Omental fat pad (tissue), 4 donors: ENCODE results near the gene SPRYD4. TPM values are rescaled to one million over a fixed set of nuclear protein-coding genes. Genes with fewer than 3 reads are reported as not detected.

Experiments used
- ATAC-seq: fragments of 150-250 bp; one replicate; pipeline ENCODE4 v1.9.1; 2016; ENCODE audit warnings: mild to moderate bottlenecking, moderate library complexity; ENCODE audit not compliant: low FRiP score
- DNase-seq: peaks from one replicate; pipeline ENCODE4 v3.0.0-alpha.2; 2019; ENCODE audit warnings: low spot score
- total RNA-seq, 4 donors: library from RNA; depleted of rRNA; stranded (reverse); fragments of >200 nt; gene quantifications; one replicate each; pipeline ENCODE4 v1.1.0, GENCODE V29; 2016
- TF ChIP-seq, protein P1 (sequence below), 3 donors: fragments of 450-650 bp; IDR thresholded peaks; one replicate each; pipeline ENCODE4 v1.5.1; 2016 to 2017; ENCODE audit warnings: antibody characterized with exemption in 3 of 3, mild to moderate bottlenecking in 3 of 3, moderate library complexity in 2 of 3

The SPRYD4 gene
- total RNA-seq, 4 donors from 2014 or later = 2.3 to 4.7 (median 2.9) TPM

DNA sequence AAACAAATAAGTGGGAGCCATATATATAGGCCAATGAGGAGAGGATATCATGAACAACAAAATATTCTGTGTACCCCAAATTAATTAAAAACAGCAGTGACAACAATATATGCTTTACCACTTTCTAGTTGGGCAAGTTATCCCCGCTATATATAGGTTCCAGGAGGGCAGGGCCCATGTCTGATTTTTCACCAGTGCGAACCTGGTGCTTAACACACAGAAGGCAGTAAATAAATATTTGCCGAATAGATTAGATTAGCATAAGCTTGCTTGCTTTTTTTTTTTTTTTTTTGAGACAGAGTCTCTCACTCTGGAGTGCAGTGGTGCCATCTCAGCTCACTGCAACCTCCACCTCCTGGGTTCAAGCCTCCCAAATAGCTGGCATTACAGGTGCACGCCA, 10.6 kb upstream of the SPRYD4 start:
- no peak for ATAC-seq
- TF ChIP-seq, protein P1, sequence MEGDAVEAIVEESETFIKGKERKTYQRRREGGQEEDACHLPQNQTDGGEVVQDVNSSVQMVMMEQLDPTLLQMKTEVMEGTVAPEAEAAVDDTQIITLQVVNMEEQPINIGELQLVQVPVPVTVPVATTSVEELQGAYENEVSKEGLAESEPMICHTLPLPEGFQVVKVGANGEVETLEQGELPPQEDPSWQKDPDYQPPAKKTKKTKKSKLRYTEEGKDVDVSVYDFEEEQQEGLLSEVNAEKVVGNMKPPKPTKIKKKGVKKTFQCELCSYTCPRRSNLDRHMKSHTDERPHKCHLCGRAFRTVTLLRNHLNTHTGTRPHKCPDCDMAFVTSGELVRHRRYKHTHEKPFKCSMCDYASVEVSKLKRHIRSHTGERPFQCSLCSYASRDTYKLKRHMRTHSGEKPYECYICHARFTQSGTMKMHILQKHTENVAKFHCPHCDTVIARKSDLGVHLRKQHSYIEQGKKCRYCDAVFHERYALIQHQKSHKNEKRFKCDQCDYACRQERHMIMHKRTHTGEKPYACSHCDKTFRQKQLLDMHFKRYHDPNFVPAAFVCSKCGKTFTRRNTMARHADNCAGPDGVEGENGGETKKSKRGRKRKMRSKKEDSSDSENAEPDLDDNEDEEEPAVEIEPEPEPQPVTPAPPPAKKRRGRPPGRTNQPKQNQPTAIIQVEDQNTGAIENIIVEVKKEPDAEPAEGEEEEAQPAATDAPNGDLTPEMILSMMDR (IDR thresholded peaks at IDR 0.05) = no peak
- DNase-seq = no peak

DNA sequence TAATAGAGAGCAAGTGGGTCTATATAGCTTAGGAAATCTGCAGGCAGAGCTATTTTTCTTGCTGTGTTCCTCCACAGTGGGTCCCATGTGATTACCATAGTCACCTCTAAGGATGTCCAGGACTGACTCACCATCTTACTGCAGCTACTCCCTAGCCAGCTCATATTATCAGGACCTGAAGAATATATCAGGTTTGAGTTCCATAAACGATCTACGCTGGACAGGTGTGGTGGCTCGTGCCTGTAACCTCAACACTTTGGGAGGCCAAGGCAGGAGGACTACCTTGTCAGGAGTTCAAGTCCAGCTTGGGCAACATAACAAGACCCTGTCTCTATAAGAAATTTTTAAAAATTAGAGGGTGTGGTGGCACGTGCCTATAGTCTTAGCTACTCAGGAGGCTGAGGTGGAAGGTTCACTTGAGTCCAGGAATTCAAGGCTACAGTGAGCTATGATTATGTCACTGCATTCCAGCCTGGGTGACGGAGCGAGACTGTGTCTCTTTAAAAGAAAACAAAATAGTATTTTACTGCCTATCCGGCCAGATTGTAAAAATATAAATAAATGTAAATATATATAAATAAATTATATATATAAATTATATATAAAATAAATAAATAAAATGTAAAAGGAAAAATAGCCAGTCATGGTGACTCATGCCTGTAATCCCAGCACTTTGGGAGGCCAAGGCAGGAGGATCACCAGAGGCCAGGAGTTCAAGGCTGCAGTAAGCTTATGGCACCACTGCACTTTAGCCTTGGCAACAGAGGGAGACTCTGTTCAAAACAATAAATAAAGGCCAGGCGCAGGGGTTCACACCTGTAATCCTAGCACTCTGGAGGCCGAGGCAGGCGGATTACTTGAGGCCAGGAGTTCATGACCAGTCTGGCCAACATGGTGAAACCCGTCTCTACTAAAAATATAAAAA, 6.9 kb upstream of the SPRYD4 start:
- TF ChIP-seq, protein P1 (IDR thresholded peaks at IDR 0.05) = no peak
- ATAC-seq (no peak), DNase-seq (no peak)

DNA sequence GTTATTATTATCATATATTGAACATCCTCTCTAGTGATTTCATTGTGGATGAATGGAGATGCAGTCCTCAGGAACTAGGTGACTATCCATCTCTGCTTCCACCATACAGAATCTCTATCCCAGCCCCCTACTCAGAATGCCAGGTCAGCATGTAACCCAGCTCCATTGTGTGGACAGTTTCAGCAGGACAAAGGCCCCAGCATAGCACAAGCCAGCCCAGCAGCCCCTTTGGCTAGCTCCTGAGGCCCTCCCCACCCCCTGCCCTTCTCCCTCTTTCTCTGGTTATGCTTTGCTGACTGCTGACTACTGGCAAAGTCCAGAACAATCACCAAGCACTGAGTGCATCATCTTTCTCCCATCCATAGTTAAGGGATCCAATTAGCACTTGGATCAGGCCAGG, 5.8 kb upstream of the SPRYD4 start:
- TF ChIP-seq, protein P1 (IDR thresholded peaks at IDR 0.05) = no peak
- DNase-seq (no peak), ATAC-seq (no peak)

DNA sequence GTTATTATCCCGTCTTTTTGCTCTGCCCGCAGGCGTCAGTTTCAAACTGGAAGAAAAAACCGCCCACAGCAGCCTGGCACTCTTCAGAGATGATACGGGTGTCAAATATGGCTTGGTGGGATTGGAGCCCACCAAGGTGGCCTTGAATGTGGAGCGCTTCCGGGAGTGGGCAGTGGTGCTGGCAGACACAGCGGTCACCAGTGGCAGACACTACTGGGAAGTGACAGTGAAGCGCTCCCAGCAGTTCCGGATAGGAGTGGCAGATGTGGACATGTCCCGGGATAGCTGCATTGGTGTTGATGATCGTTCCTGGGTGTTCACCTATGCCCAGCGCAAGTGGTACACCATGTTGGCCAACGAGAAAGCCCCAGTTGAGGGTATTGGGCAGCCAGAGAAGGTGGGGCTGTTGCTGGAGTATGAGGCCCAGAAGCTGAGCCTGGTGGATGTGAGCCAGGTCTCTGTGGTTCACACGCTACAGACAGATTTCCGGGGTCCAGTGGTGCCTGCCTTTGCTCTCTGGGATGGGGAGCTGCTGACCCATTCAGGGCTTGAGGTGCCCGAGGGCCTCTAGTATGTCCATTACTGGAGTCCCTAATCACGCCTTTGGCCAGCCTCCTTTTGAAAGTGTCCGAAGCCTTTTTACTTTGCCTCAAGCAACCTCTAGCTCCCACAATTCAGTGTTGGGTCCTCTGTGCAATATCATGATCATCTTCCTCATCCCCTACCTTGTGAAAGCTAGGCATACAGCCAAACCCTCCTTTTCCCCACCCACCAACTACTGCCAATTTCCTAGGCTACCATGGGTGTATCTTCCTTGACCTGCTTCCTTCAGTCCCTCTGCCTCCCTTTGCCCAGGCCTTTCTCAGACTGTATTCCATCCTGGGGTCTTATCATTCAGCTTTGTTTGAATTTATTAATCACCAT, 891 bp downstream of the SPRYD4 start:
- ATAC-seq = peak; percentile 45
- TF ChIP-seq, protein P1 (IDR thresholded peaks at IDR 0.05) = no peak
- DNase-seq = no peak

DNA sequence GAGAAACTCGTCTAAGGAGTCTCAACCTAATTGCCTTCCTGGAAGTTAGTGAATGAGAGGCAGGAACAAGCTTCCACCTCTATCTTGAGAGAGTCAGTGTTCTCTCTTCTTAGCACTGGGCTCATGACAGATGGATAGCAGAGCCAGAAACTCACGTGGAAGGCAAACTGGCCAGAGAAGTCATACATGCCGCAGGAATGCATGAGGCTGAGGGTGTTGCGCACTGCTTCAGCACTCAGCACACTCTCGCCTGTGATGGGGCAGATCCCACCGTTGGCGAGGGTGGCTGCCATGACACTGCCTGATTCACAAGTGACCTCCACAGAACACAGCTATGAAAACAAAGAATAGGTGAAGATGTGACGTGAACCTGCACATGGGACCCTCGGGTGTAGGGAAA, 6.0 kb downstream of the SPRYD4 start:
- ATAC-seq = no peak
- TF ChIP-seq, protein P1 (IDR thresholded peaks at IDR 0.05) = no peak
- no peak for DNase-seq

DNA sequence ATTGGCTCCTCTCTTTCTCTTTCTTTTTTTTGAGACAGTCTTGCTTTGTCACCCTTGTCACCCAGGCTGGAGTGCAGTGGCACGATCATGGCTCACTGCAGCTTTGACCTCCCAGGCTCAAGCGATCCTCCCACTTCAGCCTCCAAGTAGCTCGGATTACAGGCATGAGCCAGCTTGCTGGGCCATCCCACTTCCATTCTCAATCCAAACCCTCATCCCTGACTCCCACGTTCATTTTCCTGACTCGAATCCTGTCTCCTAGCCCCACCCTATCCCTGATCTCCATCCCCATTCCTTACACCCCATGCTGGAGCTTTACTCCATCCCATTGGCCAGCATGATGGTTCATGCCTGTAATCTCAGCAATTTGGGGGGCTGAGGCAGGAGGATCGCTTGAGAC, 7.8 kb downstream of the SPRYD4 start:
- TF ChIP-seq, protein P1 (IDR thresholded peaks at IDR 0.05) = no peak
- DNase-seq = no peak
- ATAC-seq = no peak
